ENCODE data around the gene ACOX3.
A peak's percentile ranks its signal among the peaks of the same experiment; 100 is the strongest.

ACOX3 gene

DNA sequence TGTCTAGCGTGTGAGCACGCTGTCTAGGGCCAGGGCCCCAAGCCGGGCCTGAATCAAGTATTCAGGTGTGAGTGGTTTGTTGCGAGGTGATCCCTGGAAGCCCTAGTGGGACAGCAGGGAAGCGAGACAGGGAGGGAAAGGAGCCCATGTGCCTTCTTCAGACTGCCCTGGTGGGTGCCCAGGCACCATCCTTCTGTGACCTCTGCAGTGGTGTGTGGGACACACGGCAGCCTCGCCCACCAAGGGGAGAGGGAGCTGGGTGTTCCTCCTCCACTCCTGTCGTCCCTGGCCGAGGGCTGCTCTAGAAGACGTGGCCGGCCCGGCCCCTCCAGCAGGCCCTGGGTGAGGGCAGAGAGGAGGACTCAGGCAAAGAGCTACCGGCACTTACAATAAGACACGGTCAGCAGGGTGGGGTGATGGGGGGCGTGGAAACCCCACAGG lies 123.6 kb downstream of the ACOX3 start:
- DNase-seq, result peak; percentile 28
